HS-5 (cell line): ENCODE measurements around the gene KLHL1.

Experiments used
- DNase-seq: peaks from one replicate; pipeline ENCODE4 v3.0.0-alpha.2; 2012; ENCODE audit warnings: low read depth

The KLHL1 gene

GRCh38 chr13:70016116-70016515, 92.1 kb downstream of the KLHL1 start:
- DNase-seq = no peak

DNA sequence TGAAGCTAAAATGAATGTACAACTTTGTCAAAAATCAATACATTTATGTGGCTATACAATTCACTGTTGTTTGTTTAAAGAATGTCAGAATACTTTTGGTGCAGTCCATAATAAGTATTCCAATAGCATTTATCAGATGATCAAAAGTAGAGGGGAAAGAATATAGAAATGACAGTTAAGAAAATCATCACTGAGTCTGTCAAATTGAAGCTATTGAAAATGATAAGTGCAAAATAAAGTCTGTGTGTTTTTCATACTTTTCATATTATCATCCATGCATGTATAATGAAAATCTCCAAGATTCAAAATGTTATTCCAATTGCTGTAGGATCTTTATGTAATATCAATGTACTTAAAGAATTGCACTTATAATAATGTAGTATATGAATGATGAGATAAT, 93.9 kb downstream of the KLHL1 start:
- no peak for DNase-seq

DNA sequence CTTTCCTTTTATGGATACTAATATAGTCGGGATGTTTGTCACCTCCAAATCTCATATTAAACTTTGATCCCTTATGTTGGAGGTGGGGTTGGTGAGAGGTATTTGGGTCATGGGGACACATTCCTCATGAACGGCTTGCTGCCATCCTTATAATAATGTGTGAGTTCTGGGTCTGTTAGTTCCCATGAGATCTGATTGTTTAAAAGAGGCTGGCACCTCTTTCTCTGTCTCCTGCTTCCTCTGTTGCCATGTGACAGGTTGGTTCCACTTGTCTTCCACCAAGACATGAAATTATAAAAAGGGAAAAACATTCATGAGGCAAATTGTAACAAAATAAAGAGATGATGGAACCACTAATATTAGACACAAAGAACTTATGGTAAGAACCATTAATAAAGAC, 108.4 kb downstream of the KLHL1 start:
- DNase-seq = no peak

DNA sequence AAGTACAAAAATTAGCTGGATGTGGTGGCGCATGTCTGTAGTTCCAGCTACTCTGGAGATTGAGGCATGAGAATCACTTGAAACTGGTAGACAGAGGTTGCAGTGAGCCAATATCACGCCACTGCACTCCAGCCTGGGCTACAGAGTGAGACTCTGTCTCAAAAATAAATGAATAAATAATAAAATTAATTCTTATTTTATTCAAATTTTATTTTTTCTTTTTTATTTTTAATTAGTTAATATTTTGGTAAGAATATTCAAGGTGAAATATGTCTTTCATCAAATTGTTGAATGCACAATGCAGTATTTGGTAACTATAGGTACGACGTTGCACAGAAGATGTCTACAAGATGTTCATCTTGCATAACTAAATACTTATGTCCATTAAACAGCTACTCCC, 111.2 kb downstream of the KLHL1 start:
- no peak for DNase-seq

- no peak for DNase-seq
Measured at GRCh38 chr13:69980799-69981198, 127.5 kb downstream of the KLHL1 start.

DNA sequence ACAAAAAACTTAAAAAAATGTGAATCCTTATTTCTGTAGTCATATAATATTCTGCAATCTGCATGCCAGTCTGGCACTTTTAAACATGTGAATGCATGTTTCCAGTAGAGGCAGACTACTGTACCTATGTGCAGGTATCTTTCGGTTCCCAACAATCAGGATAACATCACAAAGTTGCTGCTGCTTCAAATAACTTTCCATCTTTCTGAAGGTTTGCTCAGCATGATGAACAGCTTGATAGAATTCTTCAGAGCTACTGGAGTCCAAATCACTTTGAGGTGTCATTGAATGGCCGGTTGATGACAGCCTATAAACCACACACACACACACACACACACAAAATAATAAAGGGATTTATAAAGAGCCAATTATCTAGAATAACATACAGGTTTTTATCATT, 132.8 kb downstream of the KLHL1 start:
- no peak for DNase-seq

DNA sequence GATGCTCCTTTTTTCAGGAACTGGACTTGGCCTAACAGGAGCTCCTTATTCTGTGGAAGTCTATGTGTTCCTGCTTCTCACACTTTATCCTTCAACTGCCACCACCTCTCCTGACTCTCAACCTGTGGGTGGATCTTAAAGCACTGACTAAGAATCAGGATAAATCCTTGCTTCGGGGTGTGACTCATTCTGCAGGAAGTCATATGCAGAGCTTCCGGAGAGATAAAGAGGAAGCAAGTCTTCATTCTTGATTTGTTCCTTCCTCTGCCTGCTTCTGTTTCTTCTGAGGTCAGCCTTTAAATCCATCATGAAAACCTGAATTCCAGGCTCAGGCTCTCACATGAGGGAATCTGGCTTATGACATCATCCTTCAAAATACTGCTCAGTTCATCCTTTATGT, 137.7 kb downstream of the KLHL1 start:
- peak; percentile 19 for DNase-seq

GRCh38 chr13:69959046-69959445, 149.2 kb downstream of the KLHL1 start:
- DNase-seq = no peak

DNA sequence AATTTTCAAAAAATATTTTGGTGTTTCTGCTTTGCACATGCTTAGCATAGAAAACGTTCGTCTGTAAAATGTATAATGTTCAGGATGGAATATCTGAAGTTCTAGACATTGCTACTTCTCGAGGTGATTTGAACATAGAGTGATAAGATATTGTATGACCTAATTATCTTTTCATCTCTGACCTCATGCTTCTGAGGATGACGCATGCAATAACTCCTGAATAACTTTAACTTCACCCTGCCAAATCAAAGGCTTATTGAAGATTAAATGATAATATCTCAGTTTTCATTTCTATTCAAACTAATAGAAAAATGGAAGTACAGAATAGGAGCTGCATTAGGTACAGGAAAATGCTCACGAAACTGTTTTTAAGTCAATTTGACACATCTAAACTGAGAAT, 151.4 kb downstream of the KLHL1 start:
- no peak for DNase-seq

DNA sequence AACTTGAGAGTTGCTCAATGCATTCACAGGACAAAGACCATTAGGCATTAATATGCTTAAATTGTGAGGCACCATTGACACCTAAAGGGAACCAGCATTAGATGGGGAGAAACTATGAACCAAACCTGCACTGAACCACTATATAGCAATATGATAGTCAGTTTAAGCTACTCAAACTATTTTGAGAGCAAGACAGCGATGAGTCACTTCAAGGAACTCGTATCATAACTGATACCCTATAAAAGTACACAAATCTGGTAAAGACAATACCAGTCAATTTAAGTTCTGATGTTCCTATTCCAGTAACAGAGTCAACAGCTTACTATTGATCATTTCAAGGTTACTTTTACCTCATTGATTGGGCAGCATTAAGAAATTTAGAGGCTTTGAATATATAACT, 151.9 kb downstream of the KLHL1 start:
- no peak for DNase-seq

DNA sequence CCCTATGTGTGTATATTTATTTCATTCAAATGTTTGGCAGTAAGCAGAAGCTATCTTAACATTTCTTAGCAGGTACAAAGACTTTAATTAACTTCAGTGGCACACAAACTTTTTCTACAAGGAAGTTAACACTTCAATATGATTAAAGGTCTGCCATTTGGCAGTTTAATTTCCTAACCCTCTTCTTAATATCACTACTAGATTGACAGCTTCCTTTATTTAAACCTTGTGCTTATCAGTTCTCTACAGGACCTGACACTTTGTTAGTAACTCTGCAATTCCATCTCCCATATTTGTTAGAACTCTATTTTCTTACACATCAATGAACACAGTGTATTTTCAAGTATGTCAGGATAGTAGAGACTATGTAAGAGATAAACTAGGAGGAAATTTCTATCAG, 153.0 kb downstream of the KLHL1 start:
- no peak for DNase-seq

GRCh38 chr13:69951412-69951811, 156.8 kb downstream of the KLHL1 start:
- no peak for DNase-seq

GRCh38 chr13:69950160-69950559, 158.1 kb downstream of the KLHL1 start:
- no peak for DNase-seq

- DNase-seq = no peak
Measured at GRCh38 chr13:69948016-69948415, 160.2 kb downstream of the KLHL1 start.

GRCh38 chr13:69947582-69947981, 160.7 kb downstream of the KLHL1 start:
- DNase-seq = no peak

DNA sequence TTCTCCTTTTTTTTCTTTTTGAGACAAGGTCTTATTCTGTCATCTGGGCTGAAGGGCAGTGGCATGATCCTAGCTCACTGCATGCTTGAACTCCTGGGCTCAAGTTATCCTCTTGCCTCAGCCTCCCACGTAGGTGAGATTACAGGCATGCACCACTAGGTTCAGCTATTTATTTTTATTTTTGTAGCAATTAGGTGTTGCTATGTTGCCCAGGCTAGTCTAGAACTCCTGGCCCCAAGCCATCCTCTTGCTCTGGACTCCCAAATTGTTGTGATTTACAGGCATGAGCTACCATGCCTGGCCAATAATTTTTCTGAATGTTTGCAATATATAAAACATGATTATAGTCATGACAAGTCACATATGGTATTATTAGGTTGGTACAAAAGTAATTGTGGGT, 161.7 kb downstream of the KLHL1 start:
- DNase-seq = no peak

DNA sequence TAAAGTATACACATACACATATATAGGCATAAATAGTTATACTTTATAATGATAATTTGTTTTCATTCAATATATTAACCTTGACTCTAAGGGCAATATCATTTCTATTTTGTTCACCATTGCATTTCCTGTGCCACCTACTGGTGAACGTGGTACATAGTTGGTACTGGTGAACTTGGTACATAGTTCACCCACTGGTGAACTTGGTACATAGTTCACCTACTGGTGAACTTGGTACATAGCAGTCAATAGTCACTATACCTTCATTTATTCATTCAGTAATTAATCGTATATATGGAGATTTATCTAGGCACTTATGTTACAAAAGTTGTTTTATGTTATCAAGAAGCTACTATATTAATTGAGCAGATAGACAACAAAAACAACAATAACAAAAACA, 173.2 kb downstream of the KLHL1 start:
- DNase-seq = no peak

- DNase-seq = no peak
Measured at GRCh38 chr13:69928262-69928661, 180.0 kb downstream of the KLHL1 start.

DNA sequence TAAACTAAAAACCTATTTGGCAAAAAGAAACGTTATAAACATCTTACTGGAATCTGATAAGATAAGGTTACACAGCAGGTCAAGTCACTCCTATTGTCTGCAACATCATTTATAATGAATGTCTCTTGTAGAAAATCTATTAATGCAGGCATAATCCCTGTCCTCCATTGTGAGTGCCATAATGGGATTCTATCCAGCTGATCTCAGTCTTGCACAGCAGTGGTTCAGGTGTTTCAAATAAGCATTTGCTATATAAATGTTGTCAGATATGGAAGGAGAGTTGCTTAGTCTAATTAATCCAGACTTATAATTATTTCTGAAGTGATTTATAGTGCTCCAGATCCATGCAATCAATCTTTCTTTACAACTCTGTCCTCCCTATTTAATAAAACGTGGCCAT, 187.1 kb downstream of the KLHL1 start:
- DNase-seq = no peak

DNA sequence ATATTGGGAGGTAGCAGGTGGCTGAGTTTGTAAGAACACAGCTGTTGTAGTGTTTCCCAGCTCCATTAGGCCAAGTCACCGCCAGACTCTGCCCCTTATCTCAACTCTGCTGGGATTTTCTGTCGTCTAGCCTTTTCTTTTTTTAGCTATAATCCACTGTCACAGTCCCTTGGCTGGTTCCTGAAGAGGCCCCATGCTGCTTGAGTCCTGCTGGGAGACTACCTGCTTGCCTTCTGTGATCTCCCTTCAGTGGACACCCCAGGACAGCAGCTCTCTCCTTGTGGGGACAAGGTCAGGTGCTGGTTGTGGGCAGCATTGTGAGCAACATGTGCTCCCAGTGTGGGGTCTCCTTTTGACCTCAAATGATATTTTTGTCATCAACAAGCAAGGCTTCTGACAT, 195.6 kb downstream of the KLHL1 start:
- DNase-seq = no peak

- DNase-seq = no peak
Measured at GRCh38 chr13:69910800-69911199, 197.5 kb downstream of the KLHL1 start.

GRCh38 chr13:69904784-69905183, 203.5 kb downstream of the KLHL1 start:
- no peak for DNase-seq

GRCh38 chr13:69903081-69903480, 205.2 kb downstream of the KLHL1 start:
- DNase-seq = no peak

DNA sequence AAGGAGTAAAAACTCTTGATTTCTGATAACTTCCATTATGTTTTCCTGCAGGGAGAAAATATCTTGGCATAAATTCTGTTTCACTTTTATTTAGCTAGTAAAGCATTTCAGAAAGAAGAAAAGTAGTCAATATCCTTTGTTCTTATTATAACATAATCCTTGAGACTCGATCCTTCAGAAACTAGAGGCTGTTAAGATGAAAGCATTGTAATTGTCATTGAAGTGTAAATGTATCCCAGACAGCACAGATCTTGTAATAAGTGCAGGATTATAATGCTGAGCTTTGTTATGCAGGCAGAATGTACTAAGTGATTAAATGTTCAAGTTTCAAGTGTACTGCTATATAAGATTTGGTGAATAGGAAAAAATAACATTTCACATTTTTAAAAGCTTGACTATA, 225.8 kb downstream of the KLHL1 start:
- DNase-seq = no peak

DNA sequence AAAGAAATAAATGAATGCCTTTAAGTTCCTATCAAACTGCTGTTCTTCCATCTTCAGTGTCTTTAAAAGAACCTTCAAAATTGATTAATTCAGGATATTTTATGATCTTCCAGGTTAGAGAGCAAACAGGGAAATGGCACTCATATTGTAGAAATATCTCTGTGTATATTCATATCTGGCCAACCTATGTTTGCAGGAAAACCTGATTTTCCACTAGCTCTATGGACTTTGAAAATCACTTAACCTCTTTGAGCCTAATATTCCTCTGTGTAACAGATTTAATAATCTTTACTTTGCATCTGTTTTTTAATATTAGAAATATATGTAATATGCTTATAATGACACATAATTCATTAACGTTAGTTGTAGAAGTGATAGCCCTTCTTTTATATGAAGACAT, 228.3 kb downstream of the KLHL1 start:
- no peak for DNase-seq
